Fibroblast of skin of back (primary cell): ENCODE measurements around the gene SLC46A2. TPM values are rescaled to one million over a fixed set of nuclear protein-coding genes. Genes with fewer than 3 reads are reported as not detected.

Source experiments
- DNase-seq: peaks from one replicate; pipeline ENCODE4 v3.0.0-alpha.2; 2013
- polyA plus RNA-seq, 2 experiments: library from polyadenylated mRNA; unstranded; fragments of 120-200 nt; gene quantifications; one replicate each; pipeline ENCODE4 v1.2.1, GENCODE V29; 2013; ENCODE audit not compliant: insufficient read length in 2 of 2

SLC46A2 gene, protein sequence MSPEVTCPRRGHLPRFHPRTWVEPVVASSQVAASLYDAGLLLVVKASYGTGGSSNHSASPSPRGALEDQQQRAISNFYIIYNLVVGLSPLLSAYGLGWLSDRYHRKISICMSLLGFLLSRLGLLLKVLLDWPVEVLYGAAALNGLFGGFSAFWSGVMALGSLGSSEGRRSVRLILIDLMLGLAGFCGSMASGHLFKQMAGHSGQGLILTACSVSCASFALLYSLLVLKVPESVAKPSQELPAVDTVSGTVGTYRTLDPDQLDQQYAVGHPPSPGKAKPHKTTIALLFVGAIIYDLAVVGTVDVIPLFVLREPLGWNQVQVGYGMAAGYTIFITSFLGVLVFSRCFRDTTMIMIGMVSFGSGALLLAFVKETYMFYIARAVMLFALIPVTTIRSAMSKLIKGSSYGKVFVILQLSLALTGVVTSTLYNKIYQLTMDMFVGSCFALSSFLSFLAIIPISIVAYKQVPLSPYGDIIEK
- polyA plus RNA-seq (2013, experiment 1 of 2; ENCODE audit: insufficient read length) = not detected
- polyA plus RNA-seq (2013, experiment 2 of 2; ENCODE audit: insufficient read length) = not detected

DNA sequence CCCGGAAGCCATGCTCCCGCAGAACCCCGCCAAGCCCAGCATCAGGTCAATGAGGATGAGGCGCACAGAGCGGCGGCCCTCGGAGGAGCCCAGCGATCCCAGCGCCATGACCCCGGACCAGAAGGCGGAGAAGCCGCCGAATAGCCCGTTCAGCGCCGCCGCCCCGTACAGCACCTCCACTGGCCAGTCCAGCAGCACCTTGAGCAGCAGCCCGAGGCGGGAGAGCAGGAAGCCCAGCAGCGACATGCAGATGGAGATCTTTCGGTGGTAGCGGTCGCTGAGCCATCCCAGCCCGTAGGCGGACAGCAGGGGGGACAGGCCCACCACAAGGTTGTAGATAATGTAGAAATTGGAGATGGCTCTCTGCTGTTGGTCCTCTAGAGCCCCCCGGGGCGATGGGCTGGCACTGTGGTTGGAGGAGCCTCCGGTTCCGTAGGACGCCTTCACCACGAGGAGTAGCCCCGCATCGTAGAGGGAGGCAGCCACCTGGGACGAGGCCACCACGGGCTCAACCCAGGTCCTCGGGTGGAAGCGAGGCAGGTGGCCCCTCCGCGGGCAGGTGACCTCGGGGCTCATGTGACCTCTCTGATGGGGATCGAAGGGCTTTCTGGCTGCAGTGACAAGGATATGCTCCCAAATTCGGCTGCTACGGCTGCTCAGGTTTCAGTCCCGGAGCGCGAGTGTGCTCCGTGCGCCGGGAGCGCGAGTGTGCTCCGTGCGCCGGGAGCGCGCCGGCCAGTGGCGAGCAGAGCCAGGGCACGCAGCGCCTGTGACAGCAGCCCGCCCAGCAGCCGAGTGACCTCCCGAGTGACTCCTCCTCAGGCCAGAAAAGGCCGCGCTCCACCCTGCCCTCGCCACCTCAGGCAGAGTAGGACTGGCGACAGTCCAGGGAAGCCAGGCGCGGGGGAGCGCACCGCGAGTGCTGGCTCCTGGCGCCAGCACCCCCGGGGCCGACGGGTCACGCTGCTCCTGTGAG, at the start of gene SLC46A2:
Gene SLC46A2, minus strand, starts transcription at position 771 of the 976 bp plus-strand sequence. Its CDS starts 195 bp downstream, at position 576.
- DNase-seq = peak; percentile 4

DNA sequence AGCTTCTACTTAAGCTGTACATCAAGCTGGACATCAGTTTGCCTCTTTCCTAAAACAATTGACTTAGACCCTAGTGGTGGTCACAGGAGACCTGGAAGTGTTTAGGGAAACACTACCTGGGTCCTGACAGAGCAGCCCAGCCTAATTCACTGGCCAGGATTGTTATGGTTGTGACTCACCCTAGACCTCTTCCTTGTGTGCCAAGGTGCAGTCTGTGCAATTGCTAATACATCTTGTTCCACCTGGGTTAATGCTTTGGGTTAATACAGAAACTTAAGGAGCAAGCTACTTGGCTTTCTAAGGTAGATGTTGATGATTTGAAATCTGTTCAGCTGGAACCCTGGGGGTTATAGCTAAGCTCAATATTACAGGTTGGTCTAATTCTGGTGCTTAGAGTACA, 48.7 kb upstream of the SLC46A2 start:
- DNase-seq = no peak

DNA sequence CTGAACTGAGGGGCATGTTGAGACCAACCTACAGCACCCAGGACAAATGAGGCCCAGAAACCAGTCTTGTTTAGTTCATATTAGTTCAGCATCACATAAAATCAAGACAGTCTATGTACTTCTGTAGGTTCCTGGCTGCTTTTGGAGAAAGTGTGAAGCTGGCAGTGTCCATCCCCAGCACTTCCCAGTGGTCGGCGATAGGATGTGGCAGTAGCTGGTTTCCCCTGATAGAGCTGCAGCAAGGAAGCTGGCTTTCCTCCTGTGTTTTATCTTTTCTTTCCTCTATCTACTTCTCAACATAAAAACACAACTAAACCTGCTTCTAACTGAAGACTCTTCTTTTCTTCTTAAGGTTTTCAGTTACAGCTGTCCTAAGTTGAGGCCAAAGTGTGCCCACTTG, 43.0 kb upstream of the SLC46A2 start:
- DNase-seq = no peak

DNA sequence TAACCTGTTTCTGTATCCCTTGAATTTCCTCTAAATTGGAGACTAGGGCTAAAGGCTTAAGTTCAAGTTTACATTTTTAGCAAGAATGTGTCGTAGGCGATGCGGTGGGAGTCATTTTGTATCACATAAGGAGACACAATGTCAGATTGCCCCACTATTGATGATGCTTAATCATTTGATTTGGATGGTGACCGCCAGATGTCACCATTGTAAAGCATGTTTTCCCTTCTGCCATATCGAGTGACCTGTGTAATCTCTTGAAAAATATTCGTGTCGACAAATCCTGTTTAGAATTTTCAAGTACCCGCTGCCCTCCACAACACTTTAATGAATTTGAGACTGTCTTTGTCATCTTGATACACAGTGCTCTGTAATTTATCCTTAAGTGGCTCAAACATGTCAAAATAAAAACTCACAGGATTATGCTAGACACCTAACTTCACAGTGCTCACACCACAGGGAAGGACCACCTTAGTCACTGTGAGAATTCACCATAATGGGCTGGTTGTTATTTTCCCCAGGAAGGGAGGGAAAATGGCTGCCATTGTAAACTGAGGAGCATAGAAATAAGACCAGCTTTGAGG, 34.5 kb upstream of the SLC46A2 start:
- peak; percentile 26 for DNase-seq

DNA sequence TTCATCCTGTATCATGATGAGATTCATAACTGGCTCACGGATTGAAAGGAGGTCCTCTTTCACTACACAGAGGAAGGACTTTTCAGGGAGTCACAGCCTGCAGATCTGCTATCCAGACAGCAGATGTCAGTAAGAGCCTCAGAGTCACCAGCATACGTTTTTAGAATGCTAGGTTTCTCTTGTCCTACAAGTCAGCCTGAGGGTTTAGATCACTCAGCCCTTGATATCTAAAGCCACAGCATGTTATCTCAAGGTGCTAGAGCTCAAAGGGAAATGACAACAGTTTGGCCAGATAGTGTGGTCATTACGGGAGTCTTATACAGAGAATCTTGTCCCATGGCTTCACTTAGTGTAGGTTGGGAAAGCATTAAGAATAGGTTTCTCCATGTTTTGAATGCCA, 30.9 kb upstream of the SLC46A2 start:
- DNase-seq = peak; percentile 24

DNA sequence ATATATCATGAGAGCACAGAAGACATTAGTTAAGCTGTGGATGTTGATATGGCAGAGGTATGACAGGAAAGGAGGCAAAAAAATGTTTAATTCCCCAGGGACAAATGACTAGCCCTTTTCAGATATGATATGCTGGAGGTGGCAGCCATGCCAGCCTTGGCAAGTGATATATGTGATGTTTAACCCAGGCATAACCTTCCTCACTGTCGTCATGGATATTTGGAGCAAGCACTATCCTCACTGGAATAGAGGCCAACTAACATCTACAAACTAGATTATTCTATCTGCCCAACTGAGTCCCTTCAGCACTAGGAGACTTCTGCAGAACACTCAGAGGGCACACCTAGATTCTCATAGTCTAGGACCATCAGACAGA, 27.3 kb upstream of the SLC46A2 start:
- no peak for DNase-seq

DNA sequence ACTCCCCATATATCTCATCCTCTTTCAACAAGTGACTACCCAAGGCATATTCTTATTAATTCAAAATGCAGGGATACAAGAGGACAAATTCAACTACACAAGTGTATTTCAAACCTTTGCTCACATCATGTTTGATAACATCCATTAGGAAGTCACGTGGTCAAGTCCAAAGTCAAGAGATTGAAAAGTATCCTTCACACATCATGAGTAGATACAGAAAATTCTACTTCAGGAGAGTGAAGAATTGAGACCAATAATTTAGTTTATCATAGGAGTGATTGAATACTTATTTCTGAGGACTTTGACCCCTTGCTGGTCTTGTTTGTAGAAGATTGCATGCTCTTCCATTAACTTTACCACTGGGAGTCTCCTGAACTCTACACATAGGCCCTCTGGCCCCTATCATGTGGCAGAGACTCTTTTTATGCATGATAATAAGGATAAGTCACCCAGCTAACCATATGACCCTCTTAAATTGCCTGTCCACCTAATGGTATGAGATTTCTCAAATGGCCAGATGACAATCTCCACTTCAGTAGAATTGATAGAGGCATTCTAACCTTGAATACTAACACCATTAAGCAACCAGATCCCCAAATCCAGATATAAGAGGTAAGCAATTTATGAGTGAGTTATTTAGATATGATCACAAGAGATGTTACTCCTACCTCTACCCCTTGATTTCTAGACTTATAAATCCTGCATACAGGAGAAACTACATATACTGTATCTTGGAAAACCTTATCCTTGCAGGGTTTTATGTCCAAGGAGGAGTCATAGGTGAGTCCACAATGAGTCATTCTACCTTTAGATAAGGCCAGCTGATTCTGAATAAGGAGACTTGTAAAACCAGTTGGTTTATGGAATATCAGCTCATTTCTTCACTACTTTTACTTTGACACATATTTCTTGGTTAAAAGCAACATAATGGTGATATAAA, 26.6 kb upstream of the SLC46A2 start:
- no peak for DNase-seq

DNA sequence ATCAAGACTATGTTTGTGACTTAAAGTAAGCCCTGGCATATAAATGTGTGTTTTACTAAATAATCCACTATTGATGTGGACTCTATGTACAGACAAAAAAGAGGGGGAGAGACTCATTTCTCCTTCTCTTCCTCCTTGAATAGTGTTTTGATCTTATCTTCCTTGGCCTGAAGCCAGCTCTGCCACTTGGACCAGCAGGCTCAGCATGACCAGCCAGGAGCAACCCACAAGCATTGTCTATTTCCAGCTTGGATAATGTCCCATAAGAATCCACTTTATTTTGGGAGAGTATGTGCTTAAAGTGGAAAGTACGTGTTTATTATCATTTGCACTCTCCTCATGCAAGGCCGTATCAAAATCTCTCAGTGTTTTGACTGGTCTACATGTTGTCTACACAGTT, 23.8 kb upstream of the SLC46A2 start:
- no peak for DNase-seq

DNA sequence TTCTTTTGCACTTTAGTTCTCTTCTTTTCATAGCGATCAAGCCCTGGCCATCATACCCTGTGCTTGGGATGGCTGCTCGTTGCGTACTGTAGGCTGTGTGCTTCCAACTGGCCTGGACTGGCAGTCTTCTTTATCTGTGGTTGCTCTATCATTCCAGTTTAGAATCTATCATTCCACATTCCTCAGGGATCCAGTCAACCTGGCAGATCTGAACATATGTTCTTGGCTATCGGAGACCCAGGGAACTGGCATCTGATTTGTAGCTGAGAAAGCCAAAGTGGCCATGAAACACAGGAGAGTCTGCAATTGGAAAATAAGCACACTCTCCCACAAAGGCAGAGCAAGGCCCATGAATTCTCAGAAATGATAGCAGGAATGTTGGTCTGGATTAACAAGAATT, 22.6 kb upstream of the SLC46A2 start:
- no peak for DNase-seq

DNA sequence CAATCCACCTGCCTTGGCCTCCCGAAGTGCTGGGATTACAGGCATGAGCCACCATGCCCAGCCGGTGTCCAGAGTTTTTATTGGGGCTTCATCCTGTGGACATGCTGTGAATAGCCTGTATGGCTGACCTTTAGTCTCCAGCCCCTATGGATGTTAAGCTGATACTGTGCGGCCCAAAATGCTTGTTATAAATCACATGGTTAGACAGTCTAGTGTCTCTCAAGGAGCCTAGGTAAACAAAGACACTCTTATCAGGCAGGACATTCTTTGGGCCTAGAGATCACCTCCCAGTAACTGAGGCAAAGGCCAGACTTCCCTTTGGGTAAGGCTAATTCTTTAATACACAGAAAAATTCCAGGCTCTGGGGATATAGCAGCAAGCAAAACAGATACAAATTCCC, 22.0 kb upstream of the SLC46A2 start:
- DNase-seq = no peak

DNA sequence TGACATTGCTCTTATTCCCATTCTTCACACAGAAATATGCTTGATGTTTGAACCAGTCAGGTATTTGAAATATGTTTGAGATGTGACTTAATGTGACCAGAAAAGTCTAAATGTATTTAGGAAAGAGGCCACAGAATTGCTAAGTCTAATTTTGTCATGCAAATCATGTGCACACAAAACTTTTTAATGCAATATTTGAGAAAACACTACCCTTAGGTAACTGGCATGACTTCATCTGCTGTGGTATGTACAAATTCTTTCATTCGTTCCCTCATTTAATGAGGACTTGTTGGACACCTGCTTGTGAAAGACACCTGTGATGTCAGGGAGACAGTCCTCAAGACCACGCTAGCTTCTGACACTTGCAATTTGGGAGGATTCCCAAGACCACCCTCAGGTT, 21.1 kb upstream of the SLC46A2 start:
- DNase-seq = no peak

DNA sequence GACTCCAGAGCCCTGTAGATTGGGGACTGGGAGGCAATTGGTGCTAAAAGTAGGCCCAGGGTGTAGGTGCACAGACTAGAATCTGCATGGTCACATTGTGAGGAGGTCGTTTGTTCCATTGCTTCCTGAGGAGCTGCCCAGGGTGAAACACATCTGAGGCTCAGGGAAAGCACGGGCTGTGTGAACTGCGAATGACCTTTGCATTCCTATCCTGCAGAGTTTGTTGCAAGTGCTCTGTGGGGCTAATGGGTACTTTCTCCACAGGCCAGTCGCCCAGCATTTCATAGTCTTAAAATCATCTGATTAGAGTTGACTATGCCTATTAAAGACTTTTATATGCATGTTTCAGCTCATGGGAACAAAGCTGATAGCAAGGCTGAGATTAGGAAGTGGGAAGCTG, 14.4 kb upstream of the SLC46A2 start:
- DNase-seq = no peak

DNA sequence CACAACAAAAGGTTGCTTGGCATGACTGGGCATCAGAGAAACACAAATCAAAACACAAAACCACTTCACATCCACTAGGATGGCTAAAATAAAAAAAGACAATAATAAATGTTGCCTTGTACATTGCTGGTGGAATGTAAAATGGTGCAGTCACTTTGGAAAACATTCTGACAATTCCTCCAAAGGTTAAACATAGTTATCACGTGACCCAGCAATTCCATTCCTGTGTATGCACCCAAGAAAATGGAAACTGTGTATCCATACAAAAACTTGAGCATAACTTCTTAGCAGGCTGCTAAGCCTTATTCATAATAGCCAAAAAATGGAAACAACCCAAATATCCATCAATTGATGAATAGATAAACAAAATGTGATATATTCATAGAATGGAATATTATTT, 10.2 kb upstream of the SLC46A2 start:
- peak; percentile 18 for DNase-seq

DNA sequence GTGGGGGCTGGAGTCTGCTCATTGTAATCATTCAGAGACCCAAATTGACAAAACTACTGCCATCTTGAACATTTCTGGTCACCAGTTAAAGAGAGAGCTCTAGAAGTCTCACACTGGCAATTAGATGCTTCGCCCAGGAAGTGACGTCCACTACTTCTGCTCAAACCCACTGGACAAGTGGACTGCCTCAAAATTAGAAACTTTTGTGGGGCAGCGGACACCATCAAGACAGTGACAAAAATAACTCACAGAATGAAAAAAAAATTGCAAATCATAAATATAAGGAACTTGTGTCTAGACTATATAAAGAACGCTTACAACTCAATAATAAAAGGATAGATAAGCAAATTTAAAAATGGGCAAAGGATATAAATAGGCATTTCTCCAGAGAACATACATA, 9.8 kb upstream of the SLC46A2 start:
- DNase-seq = no peak

DNA sequence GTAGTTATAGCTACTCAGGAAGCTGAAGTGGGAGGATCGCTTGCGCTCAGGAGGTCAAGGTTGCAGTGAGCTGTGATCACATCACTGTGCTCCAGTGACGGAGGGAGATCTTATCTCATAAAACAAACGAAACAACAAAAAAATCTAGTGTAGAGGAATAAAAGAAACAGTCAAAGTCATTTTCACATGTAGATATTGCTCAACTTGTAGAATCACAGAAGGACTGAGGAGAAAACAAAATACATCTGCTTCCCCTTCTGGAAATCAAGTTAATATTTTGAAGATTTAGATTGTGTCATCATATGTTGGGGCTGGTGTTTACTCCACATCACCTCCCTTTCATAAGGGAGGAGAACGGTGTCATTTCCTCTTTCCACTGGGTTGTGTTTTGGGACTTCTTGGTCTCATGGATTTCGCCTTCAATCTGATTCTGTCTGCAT, 8.2 kb upstream of the SLC46A2 start:
- no peak for DNase-seq

DNA sequence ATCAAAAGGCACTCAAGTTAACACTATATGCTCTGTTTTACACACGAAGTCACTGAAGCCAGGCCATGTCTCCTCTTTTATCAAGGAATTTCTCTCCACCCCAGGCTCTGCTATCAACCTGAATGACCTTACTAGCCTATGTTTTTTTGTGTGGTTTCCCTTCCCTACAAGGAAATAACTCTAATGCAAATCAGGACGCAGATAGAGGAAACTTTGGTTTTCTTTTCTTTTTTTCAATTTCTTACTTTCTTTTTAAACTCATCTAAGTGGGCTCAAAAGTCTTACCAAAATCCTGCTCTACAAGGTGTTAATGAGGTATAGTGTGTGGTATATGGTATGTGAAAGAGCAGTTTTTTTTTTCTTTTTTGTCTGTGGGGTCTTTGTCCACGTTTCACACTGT, 5.5 kb upstream of the SLC46A2 start:
- no peak for DNase-seq

DNA sequence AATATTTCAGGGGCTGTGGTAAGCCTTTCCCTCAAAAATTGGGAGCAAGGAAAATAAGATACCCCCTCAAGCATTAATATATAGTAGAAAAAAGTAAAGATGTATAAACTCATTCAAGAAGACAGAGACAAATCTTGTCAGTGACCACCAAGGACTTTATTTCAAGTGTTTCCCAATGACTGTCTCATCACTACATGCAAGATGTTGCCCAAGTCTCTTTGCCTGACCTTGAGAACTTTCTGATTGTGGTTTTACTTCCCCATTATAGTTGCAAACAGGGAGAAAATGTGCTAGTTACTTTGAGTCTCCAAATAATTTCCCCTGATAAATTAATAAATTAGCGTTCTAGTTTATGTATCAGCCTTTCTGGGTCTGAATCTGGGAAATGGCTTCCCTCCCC, 4.0 kb upstream of the SLC46A2 start:
- no peak for DNase-seq

DNA sequence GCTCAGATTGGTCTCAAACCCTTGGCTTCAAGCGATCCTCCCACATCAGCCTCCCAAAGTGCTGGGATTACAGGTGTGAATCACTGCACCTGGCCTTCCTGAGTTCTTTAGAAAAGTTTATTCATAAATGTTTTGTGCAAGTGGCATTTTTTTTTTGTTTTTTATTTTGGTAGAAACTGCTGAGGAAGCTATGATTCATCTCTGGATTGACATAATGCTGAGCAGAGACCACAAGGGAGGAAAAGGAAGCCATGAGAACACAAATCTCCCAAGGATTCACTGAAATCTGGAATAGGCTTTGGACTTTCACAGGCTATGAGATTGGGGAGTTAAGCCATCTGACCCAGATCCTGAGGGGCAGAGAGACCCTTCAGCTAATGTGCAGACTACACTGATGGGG, 3.4 kb upstream of the SLC46A2 start:
- peak; percentile 15 for DNase-seq

DNA sequence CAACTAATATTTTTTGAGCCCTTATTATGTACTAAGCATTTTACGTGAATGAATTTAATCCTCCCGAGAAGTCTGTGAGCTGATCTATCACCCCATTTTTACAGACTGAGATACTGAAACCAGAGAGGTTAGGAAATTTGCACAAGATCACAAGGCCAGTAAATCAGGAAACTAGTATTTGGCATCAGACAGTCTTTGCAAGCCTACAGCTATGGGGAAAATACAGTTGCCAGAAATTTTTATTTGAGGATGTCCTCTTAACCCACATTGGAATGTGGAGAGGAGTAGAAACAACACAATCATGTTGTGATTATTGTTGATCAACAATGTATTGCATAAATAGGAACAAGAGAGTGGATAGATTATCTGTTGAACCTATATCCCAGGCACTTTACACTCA, 2.3 kb upstream of the SLC46A2 start:
- DNase-seq = no peak

DNA sequence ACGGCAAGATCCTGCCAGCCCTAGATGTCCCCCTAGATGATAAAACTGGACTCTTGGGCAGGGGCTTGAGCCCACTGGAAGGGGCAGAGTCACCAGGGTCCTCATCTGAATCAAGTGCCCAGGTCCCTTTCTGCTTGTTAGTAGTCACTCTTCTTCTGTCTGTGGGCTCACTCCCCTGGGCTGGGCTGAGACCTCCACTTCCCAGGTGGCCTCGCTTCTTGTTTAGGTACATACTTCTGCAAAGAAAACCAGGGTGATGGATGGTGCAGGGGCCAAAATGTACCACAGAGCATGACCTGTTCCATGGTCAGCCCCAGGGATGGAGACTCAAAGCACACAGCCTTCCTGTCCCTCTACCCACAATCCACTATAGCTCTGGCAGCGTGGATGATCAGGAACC, 845 bp upstream of the SLC46A2 start:
- no peak for DNase-seq

DNA sequence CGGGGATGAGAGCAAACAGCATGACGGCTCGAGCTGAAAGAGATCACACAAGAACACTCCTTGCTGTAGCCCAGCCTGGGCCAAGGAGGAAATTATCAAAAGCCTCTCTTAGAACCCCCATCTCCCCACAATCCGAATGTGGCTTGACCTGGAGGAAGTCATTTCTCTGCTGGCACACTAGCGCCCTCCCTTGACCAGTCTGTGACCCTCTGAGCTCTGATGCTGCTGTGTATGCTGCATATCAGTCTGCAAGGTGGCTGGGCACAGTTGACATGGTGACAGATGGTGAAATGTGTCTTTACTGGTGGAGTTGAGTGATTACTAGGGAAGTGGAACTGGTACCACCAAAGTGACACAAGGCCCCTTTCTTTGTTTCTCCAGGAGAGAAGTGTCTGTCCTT, 3.3 kb downstream of the SLC46A2 start:
- no peak for DNase-seq

DNA sequence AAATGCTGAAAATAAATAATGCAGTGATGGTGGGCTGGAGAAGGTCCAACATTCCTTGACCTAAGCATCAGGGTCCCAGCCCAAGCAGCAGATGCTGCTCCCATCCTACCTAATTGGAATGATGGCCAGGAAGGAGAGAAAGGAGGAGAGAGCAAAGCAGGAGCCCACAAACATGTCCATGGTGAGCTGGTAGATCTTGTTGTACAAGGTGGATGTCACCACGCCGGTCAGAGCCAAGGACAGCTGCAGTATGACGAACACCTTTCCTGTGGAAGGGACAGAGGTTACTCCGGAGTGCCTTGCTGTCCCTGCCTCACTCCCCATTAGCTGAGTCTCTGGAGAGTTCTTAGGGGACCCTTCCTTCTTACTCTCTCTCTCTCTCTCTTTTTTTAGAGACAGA, 4.3 kb downstream of the SLC46A2 start:
- no peak for DNase-seq
